ENCODE measurements around the gene PAAF1. TPM values are rescaled to one million over a fixed set of nuclear protein-coding genes. Genes with fewer than 3 reads are reported as not detected.
A peak's percentile ranks its signal among the peaks of the same experiment; 100 is the strongest.

Gene PAAF1
- total and polyA plus RNA-seq, 2 donors from 2014 or later, result 18.2 to 31.4 TPM

GRCh38 chr11:73974604-73975478 is 98.0 kb downstream of the PAAF1 start:
- no peaks in the 10 kb centered on the region for H3K27me3 ChIP-seq (ENCODE audit: control insufficient read depth, insufficient read depth, low read length)
- H3K36me3 ChIP-seq (ENCODE audit: control insufficient read depth in 2 of 3, insufficient read depth in 3 of 3, low read length in 3 of 3), result peaks cover 0 to 4% (median 0%) of the 10 kb centered on the region in 3 donors
- TF ChIP-seq CTCF (IDR thresholded peaks at IDR 0.05; ENCODE audit: borderline replicate concordance, extremely low read depth, insufficient read depth), result no peak
- DNase-seq (peak in 2 of 5 donors; percentile 24 to 35), FAIRE-seq (no peak)
- H3K9ac ChIP-seq (ENCODE audit: low read length in 3 of 3), result no peak overlapping the region
- no peaks in the 10 kb centered on the region for H3K4me1 ChIP-seq (ENCODE audit: control insufficient read depth in 2 of 3, insufficient read depth in 2 of 3, low read depth in 1 of 3, low read length in 3 of 3)
- intact Hi-C loops (cut with DNase I), result no loop called here
- no peak overlapping the region for H3K27ac ChIP-seq (ENCODE audit: low read depth in 2 of 2, low read length in 2 of 2)
- no peaks in the 10 kb centered on the region for H3K9me3 ChIP-seq (ENCODE audit: control insufficient read depth in 2 of 3, insufficient read depth in 1 of 3, low read length in 3 of 3)
- H3K4me3 ChIP-seq (ENCODE audit: low read length in 3 of 3), result no peak overlapping the region

GRCh38 chr11:73975479-73975757 is 98.6 kb downstream of the PAAF1 start:
- intact Hi-C loops (cut with DNase I), result no loop called here
- no peak for TF ChIP-seq CTCF (IDR thresholded peaks at IDR 0.05; ENCODE audit: borderline replicate concordance, extremely low read depth, insufficient read depth)
- FAIRE-seq, result no peak
- peaks cover 0 to 4% (median 0%) of the 10 kb centered on the region in 3 donors for H3K36me3 ChIP-seq (ENCODE audit: control insufficient read depth in 2 of 3, insufficient read depth in 3 of 3, low read length in 3 of 3)
- no peak overlapping the region for H3K4me3 ChIP-seq (ENCODE audit: low read length in 3 of 3)
- H3K4me1 ChIP-seq (ENCODE audit: control insufficient read depth in 2 of 3, insufficient read depth in 2 of 3, low read depth in 1 of 3, low read length in 3 of 3), result peaks cover 0 to 3% (median 0%) of the 10 kb centered on the region in 3 donors
- H3K9ac ChIP-seq (ENCODE audit: low read length in 3 of 3), result no peak overlapping the region
- no peak overlapping the region for H3K27ac ChIP-seq (ENCODE audit: low read depth in 2 of 2, low read length in 2 of 2)
- DNase-seq, result peak in 2 of 5 donors; percentile 26 to 49
- H3K27me3 ChIP-seq (ENCODE audit: control insufficient read depth, insufficient read depth, low read length), result no peaks in the 10 kb centered on the region
- H3K9me3 ChIP-seq (ENCODE audit: control insufficient read depth in 2 of 3, insufficient read depth in 1 of 3, low read length in 3 of 3), result no peaks in the 10 kb centered on the region

- DNase-seq, result peak in 1 of 5 donors; percentile 37
- TF ChIP-seq CTCF (IDR thresholded peaks at IDR 0.05; ENCODE audit: borderline replicate concordance, extremely low read depth, insufficient read depth), result no peak
- FAIRE-seq, result no peak
- intact Hi-C loops (cut with DNase I), result no loop called here
- Histone ChIP-seq H3K27me3 (ENCODE audit: control insufficient read depth, insufficient read depth, low read length) (no peaks in the 10 kb centered on the region), H3K4me3 (ENCODE audit: low read length in 3 of 3) (no peak overlapping the region), H3K36me3 (ENCODE audit: control insufficient read depth in 2 of 3, insufficient read depth in 3 of 3, low read length in 3 of 3) (peaks cover 0 to 4% (median 0%) of the 10 kb centered on the region in 3 donors), H3K27ac (ENCODE audit: low read depth in 2 of 2, low read length in 2 of 2) (no peak overlapping the region), H3K9me3 (ENCODE audit: control insufficient read depth in 2 of 3, insufficient read depth in 1 of 3, low read length in 3 of 3) (no peaks in the 10 kb centered on the region), H3K9ac (ENCODE audit: low read length in 3 of 3) (no peak overlapping the region), H3K4me1 (ENCODE audit: control insufficient read depth in 2 of 3, insufficient read depth in 2 of 3, low read depth in 1 of 3, low read length in 3 of 3) (peaks cover 0 to 7% (median 0%) of the 10 kb centered on the region in 3 donors)
Observed at GRCh38 chr11:73976451-73977151, 99.8 kb downstream of the PAAF1 start.

Data from kidney (tissue), 14 donors.